H1 (cell line): ENCODE results near the gene CHD5. TPM values are rescaled to one million over a fixed set of nuclear protein-coding genes. Genes with fewer than 3 reads are reported as not detected.

Source experiments
- CTCF ChIA-PET: fragments of 300-600 bp; sonication (Branson Sonifier 250); formaldehyde crosslinking; loops from one replicate; lab custom pipeline; 2021; ENCODE audit not compliant: partially characterized antibody; lab: Charles Lee
- POLR2A ChIA-PET: fragments of 300-600 bp; sonication (Branson Sonifier 250); formaldehyde crosslinking; loops from one replicate; lab custom pipeline; 2021; ENCODE audit warnings: inconsistent platforms; ENCODE audit not compliant: partially characterized antibody; lab: Charles Lee
- DNase-seq, 2 experiments: peaks; one replicate each; pipeline versions ENCODE4 v3.0.0 to v3.0.0-alpha.2; 2010 to 2022; ENCODE audit warnings: low spot score in 2 of 2, low read depth in 1 of 2, mixed read lengths in 1 of 2
- FAIRE-seq: peaks from 2 replicates; lab custom pipeline; 2011; peaks lifted over from hg19 to GRCh38; lab: Jason Lieb, UNC
- H2AFZ ChIP-seq: 2 replicates; pipeline ENCODE4 v1.8.1; 2012; ENCODE audit warnings: low read length, inconsistent platforms
- H2AK5ac ChIP-seq: 2 replicates; pipeline ENCODE4 v1.6.1; 2013; ENCODE audit warnings: low read depth, low read length
- H2BK120ac ChIP-seq: replicated peaks from 2 replicates; pipeline ENCODE3; 2013; ENCODE audit warnings: low read depth, low read length, inconsistent platforms
- H2BK12ac ChIP-seq: 2 replicates; pipeline ENCODE4 v1.6.1; 2013; ENCODE audit warnings: low read depth, low read length
- H2BK15ac ChIP-seq: 2 replicates; pipeline ENCODE4 v1.6.1; 2013; ENCODE audit warnings: low read length
- H2BK20ac ChIP-seq: 2 replicates; pipeline ENCODE4 v1.6.1; 2013; ENCODE audit warnings: low read length
- H2BK5ac ChIP-seq: 2 replicates; pipeline ENCODE4 v1.6.1; 2013; ENCODE audit warnings: low read depth, low read length
- H3K14ac ChIP-seq: 2 replicates; pipeline ENCODE4 v1.6.1; 2013; ENCODE audit warnings: inconsistent platforms; ENCODE audit not compliant: insufficient read length
- H3K18ac ChIP-seq: 2 replicates; pipeline ENCODE4 v1.6.1; 2013; ENCODE audit warnings: low read length; ENCODE audit errors: extremely low read depth
- H3K23ac ChIP-seq: 2 replicates; pipeline ENCODE4 v1.6.1; 2013; ENCODE audit warnings: inconsistent platforms; ENCODE audit not compliant: insufficient read length
- H3K23me2 ChIP-seq: 2 replicates; pipeline ENCODE4 v1.6.1; 2013; ENCODE audit warnings: low read depth, low read length
- H3K27ac ChIP-seq: 2 replicates; pipeline ENCODE4 v1.6.1; 2011; ENCODE audit warnings: low read depth, low read length, inconsistent platforms
- H3K27me3 ChIP-seq, 4 experiments: replicated peaks in 1 of 4; 1 replicate in 1 of 4; 2 replicates in 3 of 4; pipeline versions ENCODE4 v1.6.1 to v1.8.1; 2011 to 2013; ENCODE audit warnings: low read length in 3 of 4, mild to moderate bottlenecking in 3 of 4, inconsistent platforms in 2 of 4, mixed read lengths in 2 of 4, moderate library complexity in 1 of 4; ENCODE audit not compliant: control insufficient read depth in 3 of 4, insufficient read depth in 3 of 4; ENCODE audit errors: extremely low read depth in 1 of 4
- H3K36me3 ChIP-seq, 4 experiments: 2 replicates each; pipeline versions ENCODE4 v1.6.1 to v1.8.1; 2011 to 2013; ENCODE audit warnings: mild to moderate bottlenecking in 4 of 4, low read length in 3 of 4, moderate library complexity in 2 of 4, control low read depth in 1 of 4, inconsistent platforms in 1 of 4; ENCODE audit not compliant: insufficient read depth in 4 of 4, control insufficient read depth in 2 of 4
- H3K4ac ChIP-seq: replicated peaks from 2 replicates; pipeline ENCODE3; 2013; ENCODE audit warnings: low read length, low read depth, mixed read lengths, inconsistent platforms; ENCODE audit not compliant: insufficient read length
- H3K4me1 ChIP-seq, 4 experiments: replicated peaks in 1 of 4; 1 replicate in 1 of 4; 2 replicates in 3 of 4; pipeline versions ENCODE4 v1.6.1 to v1.8.1; 2011 to 2013; ENCODE audit warnings: low read length in 3 of 4, inconsistent platforms in 2 of 4, mixed read lengths in 1 of 4; ENCODE audit not compliant: insufficient read depth in 4 of 4, control insufficient read depth in 3 of 4
- H3K4me2 ChIP-seq, 2 experiments: 2 replicates each; pipeline versions ENCODE4 v1.6.1 to v1.8.1; 2011 to 2013; ENCODE audit warnings: low read depth in 2 of 2, low read length in 2 of 2, control low read depth in 1 of 2, inconsistent platforms in 1 of 2, mild to moderate bottlenecking in 1 of 2; ENCODE audit not compliant: insufficient read depth in 1 of 2
- H3K4me3 ChIP-seq, 4 experiments: fragments of 200-600, 300-600 bp in 1 of 4; sonication (generic), shearing (Covaris generic), sonication (Bioruptor Twin) in 1 of 4; 2 replicates each; pipeline versions ENCODE4 v1.5.1 to v1.8.1; 2011 to 2016; ENCODE audit warnings: low read length in 4 of 4, low read depth in 3 of 4, control low read depth in 2 of 4, inconsistent platforms in 2 of 4, mild to moderate bottlenecking in 2 of 4, mixed read lengths in 1 of 4, moderate library complexity in 1 of 4; ENCODE audit not compliant: insufficient read depth in 2 of 4; ENCODE audit errors: extremely low read depth in 1 of 4
- H3K56ac ChIP-seq: replicated peaks from 2 replicates; pipeline ENCODE3; 2013; ENCODE audit warnings: low read depth, mild to moderate bottlenecking, mixed read lengths, low read length, inconsistent platforms; ENCODE audit not compliant: insufficient read length
- H3K79me1 ChIP-seq: 2 replicates; pipeline ENCODE4 v1.6.1; 2013; ENCODE audit warnings: low read depth, low read length, control low read depth
- H3K79me2 ChIP-seq, 2 experiments: 2 replicates each; pipeline versions ENCODE4 v1.6.1 to v1.8.1; 2012 to 2013; ENCODE audit warnings: low read length in 2 of 2, mild to moderate bottlenecking in 2 of 2, inconsistent platforms in 1 of 2; ENCODE audit not compliant: insufficient read depth in 2 of 2, control insufficient read depth in 1 of 2
- H3K9ac ChIP-seq, 4 experiments: replicated peaks in 1 of 4; 1 replicate in 1 of 4; 2 replicates in 3 of 4; pipeline versions ENCODE4 v1.6.1 to v1.8.1; 2011 to 2013; ENCODE audit warnings: low read depth in 3 of 4, low read length in 3 of 4, control low read depth in 2 of 4, mild to moderate bottlenecking in 2 of 4, moderate library complexity in 2 of 4, inconsistent platforms in 1 of 4; ENCODE audit errors: extremely low read depth in 1 of 4
- H3K9me3 ChIP-seq, 2 experiments: 2 replicates each; pipeline versions ENCODE4 v1.6.1 to v1.8.1; 2012 to 2013; ENCODE audit warnings: mild to moderate bottlenecking in 2 of 2, moderate library complexity in 2 of 2, control low read depth in 1 of 2, inconsistent platforms in 1 of 2, low read depth in 1 of 2, low read length in 1 of 2, mixed read lengths in 1 of 2; ENCODE audit not compliant: insufficient read depth in 2 of 2
- H4K20me1 ChIP-seq, 2 experiments: replicated peaks in 1 of 2; 2 replicates each; pipeline versions ENCODE3 to v1.8.1; 2011 to 2013; ENCODE audit warnings: inconsistent platforms in 2 of 2, low read length in 2 of 2, mild to moderate bottlenecking in 1 of 2; ENCODE audit not compliant: insufficient read depth in 2 of 2, control insufficient read depth in 1 of 2
- H4K5ac ChIP-seq: 2 replicates; pipeline ENCODE4 v1.6.1; 2013; ENCODE audit warnings: low read length, low read depth, mixed read lengths, inconsistent platforms; ENCODE audit not compliant: insufficient read length
- H4K8ac ChIP-seq: 2 replicates; pipeline ENCODE4 v1.8.0; 2013; ENCODE audit warnings: mild to moderate bottlenecking, moderate library complexity, low read length, inconsistent platforms; ENCODE audit not compliant: insufficient read depth; ENCODE audit errors: extremely low read depth
- H4K91ac ChIP-seq: replicated peaks from 2 replicates; pipeline ENCODE3; 2013; ENCODE audit warnings: low read length, mixed read lengths, inconsistent platforms; ENCODE audit not compliant: insufficient read length
- BCL11A ChIP-seq, 2 experiments: IDR thresholded peaks; one replicate each; pipeline ENCODE4 v1.6.1; 2011; ENCODE audit warnings: low read depth in 2 of 2, low read length in 2 of 2, mild to moderate bottlenecking in 2 of 2
- CREB1 ChIP-seq: IDR thresholded peaks from 2 replicates; pipeline ENCODE4 v1.6.1; 2012; ENCODE audit warnings: inconsistent platforms
- E2F6 ChIP-seq: IDR thresholded peaks from 2 replicates; pipeline ENCODE4 v1.6.1; 2012; ENCODE audit warnings: inconsistent platforms
- EP300 ChIP-seq, 2 experiments: IDR thresholded peaks; 1 replicate in 1 of 2; 2 replicates in 1 of 2; pipeline ENCODE4 v1.6.1; 2011 to 2012; ENCODE audit warnings: low read depth in 2 of 2, low read length in 2 of 2, mild to moderate bottlenecking in 2 of 2, borderline replicate concordance in 1 of 2, inconsistent platforms in 1 of 2, moderate library complexity in 1 of 2
- GABPA ChIP-seq: IDR thresholded peaks from 2 replicates; pipeline ENCODE4 v1.6.1; 2011; ENCODE audit warnings: mild to moderate bottlenecking, low read length, moderate library complexity, borderline replicate concordance; ENCODE audit not compliant: insufficient read depth
- JUND ChIP-seq: IDR thresholded peaks from 2 replicates; pipeline ENCODE4 v1.6.1; 2011; ENCODE audit warnings: mild to moderate bottlenecking, improper control_type of control experiment, low read length
- KDM4A ChIP-seq: IDR thresholded peaks from one replicate; pipeline ENCODE4 v1.7.1; 2012; ENCODE audit warnings: low read depth, mild to moderate bottlenecking, moderate library complexity, low read length, inconsistent platforms; ENCODE audit not compliant: severe bottlenecking
- NRF1 ChIP-seq: IDR thresholded peaks from 2 replicates; pipeline ENCODE4 v1.6.1; 2011; ENCODE audit warnings: mild to moderate bottlenecking, low read depth, low read length, improper control_type of control experiment
- POLR2A ChIP-seq, 2 experiments: IDR thresholded peaks; 1 replicate in 1 of 2; 2 replicates in 1 of 2; pipeline ENCODE4 v1.6.1; 2011; ENCODE audit warnings: low read depth in 2 of 2, low read length in 2 of 2, mild to moderate bottlenecking in 2 of 2; ENCODE audit errors: control extremely low read depth in 1 of 2
- RFX5 ChIP-seq: IDR thresholded peaks from 2 replicates; pipeline ENCODE4 v1.6.1; 2011; ENCODE audit warnings: low read depth, low read length, improper control_type of control experiment, borderline replicate concordance
- SAP30 ChIP-seq: fragments of 300-600 bp; sonication (generic); IDR thresholded peaks from 2 replicates; pipeline ENCODE4 v1.7.1; 2012; ENCODE audit warnings: low read length, moderate library complexity, mild to moderate bottlenecking, inconsistent platforms; ENCODE audit not compliant: insufficient read depth, insufficient replicate concordance
- SIN3A ChIP-seq, 2 experiments: IDR thresholded peaks in 1 of 2; conservative IDR thresholded peaks in 1 of 2; 2 replicates each; pipeline ENCODE4 v1.6.1; 2011 to 2012; ENCODE audit warnings: low read length in 2 of 2, improper control_type of control experiment in 1 of 2, low read depth in 1 of 2, mild to moderate bottlenecking in 1 of 2
- SP1 ChIP-seq: IDR thresholded peaks from 2 replicates; pipeline ENCODE4 v1.6.1; 2011; ENCODE audit warnings: low read depth, low read length
- TBP ChIP-seq: IDR thresholded peaks from 2 replicates; pipeline ENCODE4 v1.6.1; 2011; ENCODE audit warnings: low read depth, low read length, improper control_type of control experiment
- WGBS, 2 experiments: shearing (Covaris generic) in 1 of 2; methylation state at CpG; one replicate each; pipeline versions ENCODE4 v1.1.6 to v1.1.7; 2013 to 2015; ENCODE audit warnings: low lambda C conversion rate in 2 of 2, mixed read lengths in 2 of 2, inconsistent platforms in 1 of 2, low coverage in 1 of 2, missing lambda C conversion rate in 1 of 2; ENCODE audit not compliant: insufficient replicate concordance in 2 of 2, insufficient coverage in 1 of 2, insufficient read length in 1 of 2; ENCODE audit errors: extremely low coverage in 1 of 2, missing lambda C conversion rate in 1 of 2; 5-methylcytosine and 5-hydroxymethylcytosine counted together
- polyA plus RNA-seq, 7 experiments: library from polyadenylated mRNA; depleted of rRNA in 3 of 7; stranded (reverse) in 5 of 7; unstranded in 2 of 7; fragments of >200 nt in 5 of 7; fragments of 200-250 nt in 2 of 7; gene quantifications; 1 replicate in 5 of 7; 2 replicates in 1 of 7; 4 replicates in 1 of 7; pipeline versions ENCODE4 v1.2.1 to v1.2.3, GENCODE V29; 2011 to 2013; ENCODE audit warnings: missing spikeins in 2 of 7, mixed read lengths in 2 of 7
- total RNA-seq: library from RNA; stranded (reverse); fragmentation: NEBNext Ultra II Directional; extraction: Animal tissue kit (Norgen Biotek cat#: 25700); gene quantifications from 2 replicates; pipeline ENCODE4 v1.2.1, GENCODE V29; 2021

Gene CHD5
- total and polyA plus RNA-seq, 2 of the 8 experiments (the other 6 are each of a cell fraction or from before 2014, with no cell fraction given) = 0.42 to 1.8 TPM

GRCh38 chr1:6053206-6053546 lies 126.9 kb downstream of the CHD5 start:
- H3K14ac ChIP-seq = no peak overlapping the region
- no peak overlapping the region for H3K27ac ChIP-seq
- no peaks in the 10 kb centered on the region for H3K23me2 ChIP-seq
- ChIA-PET POLR2A (interaction anchor here (1.1 kb wide), 1 partner anchor 9 kb away, joined by 3 read pairs; no protein-coding TSS in a partner anchor), CTCF (interaction anchor here (0.8 to 5.5 kb wide), 45 partner anchors 10 to 213 kb away, joined by 3 to 43 read pairs (median 5); no protein-coding TSS in a partner anchor)
- H4K91ac ChIP-seq = no peak overlapping the region
- H3K36me3 ChIP-seq = no peaks in the 10 kb centered on the region
- no peak overlapping the region for H3K4me3 ChIP-seq
- H3K79me2 ChIP-seq = no peaks in the 10 kb centered on the region
- H3K4me2 ChIP-seq = peak overlapping the region; percentile 15 to 36; a peak in 1 of 4 replicates
- DNase-seq (no peak), FAIRE-seq (no peak)
- H2BK12ac ChIP-seq = no peak overlapping the region
- WGBS, 2 experiments = 64% methylated on average over 8 of the region's 8 CpGs; no CpG with 5 or more reads in 1 of the 2 experiments
- H2BK5ac ChIP-seq = no peak overlapping the region; the same call in 1 of the 2 replicates
- no peak overlapping the region for H2BK120ac ChIP-seq
- H4K5ac ChIP-seq = no peak overlapping the region
- no peak overlapping the region for H4K8ac ChIP-seq
- no peak overlapping the region for H3K23ac ChIP-seq
- H3K79me1 ChIP-seq = no peaks in the 10 kb centered on the region; the same call in 1 of the 2 replicates
- H3K4me1 ChIP-seq = peaks cover 2 to 6% (median 4%) of the 10 kb centered on the region in 4 experiments; a peak in 4 of 7 replicates
- H3K4ac ChIP-seq = no peak overlapping the region
- no peak overlapping the region for H3K18ac ChIP-seq
- H2BK20ac ChIP-seq = no peak overlapping the region
- no peak overlapping the region for H2AK5ac ChIP-seq
- peaks cover 0 to 3% of the 10 kb centered on the region in 2 experiments for H4K20me1 ChIP-seq
- H3K9ac ChIP-seq = no peak overlapping the region
- H3K56ac ChIP-seq = no peak overlapping the region
- no peak overlapping the region for H2BK15ac ChIP-seq
- no peaks in the 10 kb centered on the region; a peak in 1 of 7 replicates for H3K27me3 ChIP-seq
- H3K9me3 ChIP-seq = no peaks in the 10 kb centered on the region
- H2AFZ ChIP-seq = no peak overlapping the region
- TF ChIP-seq JUND = no peak
- TF ChIP-seq POLR2A (IDR thresholded peaks at IDR 0.05; ENCODE audit: control extremely low read depth in 1 of 2, low read depth in 2 of 2, low read length in 2 of 2) = no peak
- no peak for TF ChIP-seq E2F6
- TF ChIP-seq SAP30 = no peak
- no peak for TF ChIP-seq RFX5
- no peak for TF ChIP-seq TBP
- no peak for TF ChIP-seq NRF1
- TF ChIP-seq BCL11A (IDR thresholded peaks at IDR 0.05; ENCODE audit: low read depth in 2 of 2, low read length in 2 of 2) = no peak
- no peak for TF ChIP-seq SP1
- no peak for TF ChIP-seq KDM4A
- TF ChIP-seq GABPA = no peak
- no peak for TF ChIP-seq EP300 (IDR thresholded peaks at IDR 0.05; ENCODE audit: borderline replicate concordance in 1 of 2, low read depth in 2 of 2, low read length in 2 of 2)
- TF ChIP-seq SIN3A (conservative IDR thresholded peaks at IDR 0.05 in 1 of 2, IDR thresholded peaks at IDR 0.05 in 1 of 2; ENCODE audit: low read depth in 1 of 2, low read length in 2 of 2) = no peak
- no peak for TF ChIP-seq CREB1
